Islet precursor cell (in vitro differentiated cells): ENCODE measurements around the gene FCHSD1.

Experiments used
- DNase-seq: peaks from one replicate; pipeline ENCODE4 v3.0.0-alpha.2; 2018

FCHSD1 gene

GRCh38 chr5:141640698-141641097, 10.5 kb downstream of the FCHSD1 start:
- no peak for DNase-seq

GRCh38 chr5:141640051-141640415, 11.2 kb downstream of the FCHSD1 start:
- peak; percentile 40 for DNase-seq

GRCh38 chr5:141639357-141640050, 11.7 kb downstream of the FCHSD1 start:
- no peak for DNase-seq

GRCh38 chr5:141638771-141639170, 12.4 kb downstream of the FCHSD1 start:
- DNase-seq = no peak

GRCh38 chr5:141637767-141638419, 13.3 kb downstream of the FCHSD1 start:
- peak; percentile 92 for DNase-seq

- peak; percentile 71 for DNase-seq
Measured at GRCh38 chr5:141637123-141637766, 14.0 kb downstream of the FCHSD1 start.

GRCh38 chr5:141636413-141637122, 14.7 kb downstream of the FCHSD1 start, which contains the start of the genes HDAC3 and RELL2:
TSS of gene HDAC3 (minus strand) at chr5:141636849. CDS start at chr5:141636790, 59 bp downstream.
TSS of gene RELL2 (plus strand) at chr5:141636997. CDS start at chr5:141638226, 1,229 bp downstream.
- DNase-seq = peak; percentile 97

- no peak for DNase-seq
Measured at GRCh38 chr5:141636106-141636412, 15.2 kb downstream of the FCHSD1 start.

- no peak for DNase-seq
Measured at GRCh38 chr5:141635646-141636045, 15.6 kb downstream of the FCHSD1 start.

GRCh38 chr5:141634720-141635119, 16.5 kb downstream of the FCHSD1 start:
- DNase-seq = no peak

- DNase-seq = no peak
Measured at GRCh38 chr5:141633871-141634561, 17.2 kb downstream of the FCHSD1 start.

GRCh38 chr5:141632650-141633049, 18.6 kb downstream of the FCHSD1 start:
- DNase-seq = no peak

- DNase-seq = no peak
Measured at GRCh38 chr5:141630570-141631140, 20.6 kb downstream of the FCHSD1 start.

- DNase-seq = no peak
Measured at GRCh38 chr5:141628175-141628788, 22.9 kb downstream of the FCHSD1 start.

GRCh38 chr5:141623611-141624010, 27.6 kb downstream of the FCHSD1 start:
- no peak for DNase-seq

- no peak for DNase-seq
Measured at GRCh38 chr5:141623186-141623585, 28.0 kb downstream of the FCHSD1 start.

- peak; percentile 99 for DNase-seq
Measured at GRCh38 chr5:141618804-141619554, 32.2 kb downstream of the FCHSD1 start, which contains the start of gene DIAPH1. TSS of gene DIAPH1 (minus strand) at chr5:141619000. CDS start at chr5:141618914, 86 bp downstream.

GRCh38 chr5:141618030-141618803, 33.0 kb downstream of the FCHSD1 start:
- DNase-seq = peak; percentile 88

GRCh38 chr5:141617682-141618029, 33.6 kb downstream of the FCHSD1 start:
- no peak for DNase-seq

GRCh38 chr5:141617128-141617527, 34.1 kb downstream of the FCHSD1 start:
- DNase-seq = no peak
